ENCODE results near the gene FXYD6.

- no peak for TF ChIP-seq CTCF (IDR thresholded peaks at IDR 0.05; ENCODE audit: insufficient read depth, low read depth, low read length)
- TF ChIP-seq EZH2 (IDR thresholded peaks at IDR 0.05; ENCODE audit: insufficient read depth, low read length): no peak
These were observed 27.3 kb upstream of the FXYD6 start for GRCh38 chr11:117903505-117904382.
